ENCODE results near the gene PLEK.
"Not testable (repeated sequence)": the region's sequence is repeated elsewhere in the genome, so short reads cannot be mapped to it uniquely, and the experiment has no call there.

Gene PLEK

DNA sequence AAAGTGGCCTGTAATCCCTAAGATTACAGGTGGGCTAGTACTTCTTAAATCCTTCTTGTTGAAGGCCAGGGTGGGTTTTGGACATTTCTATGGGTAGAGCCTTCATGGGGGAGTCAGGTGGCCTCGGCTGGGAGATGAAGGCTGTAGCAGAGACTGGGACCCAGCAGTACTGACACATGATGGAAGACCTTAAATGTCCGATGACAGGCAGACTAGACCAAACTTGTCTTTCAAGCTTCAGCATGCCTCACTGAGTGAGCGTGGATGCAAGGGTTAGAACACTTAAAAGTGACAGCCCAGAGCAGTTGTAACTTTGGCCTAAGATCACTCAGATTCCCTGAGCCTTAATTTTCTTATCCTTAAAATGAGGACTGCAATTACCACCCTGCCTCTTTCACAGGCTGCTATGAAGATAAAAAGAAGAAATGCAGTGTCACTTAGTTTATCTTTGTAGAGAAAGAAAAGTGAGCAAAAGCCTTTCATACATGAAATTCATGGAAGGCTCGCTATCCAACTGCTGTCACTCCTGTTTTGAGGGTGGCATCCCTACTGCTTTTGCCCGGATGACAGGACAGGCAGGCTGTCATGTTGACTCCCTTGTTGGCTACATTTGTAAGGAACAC, 19.5 kb downstream of the PLEK start:
- DNase-seq (ENCODE audit: low read depth in 1 of 2, low spot score in 1 of 2): no peak

DNA sequence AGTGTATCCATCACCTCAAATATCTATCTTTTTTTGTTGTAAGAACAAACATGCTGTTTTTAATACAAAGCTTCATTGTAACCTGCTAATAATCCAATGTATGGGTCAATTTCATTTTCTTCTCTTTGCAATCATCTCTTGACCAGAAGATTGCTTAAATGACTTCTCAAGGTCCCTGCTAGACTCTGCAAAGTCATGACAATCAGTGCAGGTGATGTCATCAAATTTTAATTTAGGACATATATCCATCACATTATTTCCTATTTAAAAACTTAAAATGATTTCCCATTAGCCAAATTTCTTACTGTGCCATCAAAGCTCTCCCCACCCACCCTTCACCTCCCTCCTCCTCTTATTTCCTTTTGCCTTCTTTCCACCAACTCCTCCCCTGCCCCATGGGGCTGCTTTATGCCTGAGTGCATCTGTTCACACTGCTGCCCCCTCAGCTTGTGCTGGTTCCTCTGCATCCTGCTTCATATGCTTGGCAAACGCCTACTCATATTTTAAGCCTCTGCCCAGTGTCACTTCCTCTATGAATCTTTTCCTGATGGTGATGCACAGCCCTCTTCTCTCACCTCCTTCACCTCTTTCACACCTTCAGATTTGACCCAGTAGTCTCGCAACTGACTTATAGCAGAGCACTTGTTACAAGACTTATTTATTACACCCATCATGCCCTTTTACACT, 20.3 kb downstream of the PLEK start:
- no peak for DNase-seq (ENCODE audit: low read depth in 1 of 2, low spot score in 1 of 2)

DNA sequence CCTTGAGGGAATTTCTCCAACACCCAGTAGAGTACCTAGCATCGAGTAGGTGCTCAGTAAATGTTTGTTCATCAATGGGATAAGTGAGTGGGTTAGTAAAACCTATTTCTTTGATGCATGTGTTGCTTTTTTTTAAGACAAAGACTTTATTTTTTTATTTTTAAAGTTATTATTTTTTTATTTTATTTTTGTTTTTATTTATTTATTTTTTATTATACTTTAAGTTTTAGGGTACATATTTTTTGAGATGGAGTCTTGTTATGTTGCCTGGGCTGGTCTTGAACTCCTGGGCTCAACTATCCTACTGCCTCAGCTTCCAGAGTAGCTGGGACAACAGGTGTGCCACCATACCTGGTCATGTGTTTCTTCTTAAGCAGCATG, 20.8 kb downstream of the PLEK start:
- no peak for DNase-seq (ENCODE audit: low read depth in 1 of 2, low spot score in 1 of 2)

DNA sequence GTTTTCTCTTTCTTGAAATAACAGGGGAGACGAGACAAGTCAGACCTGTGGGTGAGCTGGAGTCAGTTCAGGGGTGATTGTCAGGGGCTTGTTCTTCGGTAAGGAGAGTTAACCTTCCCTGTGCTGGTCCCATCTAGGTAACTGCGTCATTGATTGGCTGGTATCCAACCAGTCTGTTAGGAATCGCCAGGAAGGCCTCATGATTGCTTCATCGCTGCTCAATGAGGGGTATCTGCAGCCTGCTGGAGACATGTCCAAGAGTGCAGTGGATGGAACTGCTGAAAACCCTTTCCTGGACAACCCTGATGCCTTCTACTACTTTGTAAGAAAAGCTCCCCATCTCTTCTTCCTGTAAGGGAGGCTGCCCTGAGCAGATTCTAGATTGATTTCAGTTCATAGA, 21.3 kb downstream of the PLEK start:
- DNase-seq (ENCODE audit: low read depth in 1 of 2, low spot score in 1 of 2): no peak

DNA sequence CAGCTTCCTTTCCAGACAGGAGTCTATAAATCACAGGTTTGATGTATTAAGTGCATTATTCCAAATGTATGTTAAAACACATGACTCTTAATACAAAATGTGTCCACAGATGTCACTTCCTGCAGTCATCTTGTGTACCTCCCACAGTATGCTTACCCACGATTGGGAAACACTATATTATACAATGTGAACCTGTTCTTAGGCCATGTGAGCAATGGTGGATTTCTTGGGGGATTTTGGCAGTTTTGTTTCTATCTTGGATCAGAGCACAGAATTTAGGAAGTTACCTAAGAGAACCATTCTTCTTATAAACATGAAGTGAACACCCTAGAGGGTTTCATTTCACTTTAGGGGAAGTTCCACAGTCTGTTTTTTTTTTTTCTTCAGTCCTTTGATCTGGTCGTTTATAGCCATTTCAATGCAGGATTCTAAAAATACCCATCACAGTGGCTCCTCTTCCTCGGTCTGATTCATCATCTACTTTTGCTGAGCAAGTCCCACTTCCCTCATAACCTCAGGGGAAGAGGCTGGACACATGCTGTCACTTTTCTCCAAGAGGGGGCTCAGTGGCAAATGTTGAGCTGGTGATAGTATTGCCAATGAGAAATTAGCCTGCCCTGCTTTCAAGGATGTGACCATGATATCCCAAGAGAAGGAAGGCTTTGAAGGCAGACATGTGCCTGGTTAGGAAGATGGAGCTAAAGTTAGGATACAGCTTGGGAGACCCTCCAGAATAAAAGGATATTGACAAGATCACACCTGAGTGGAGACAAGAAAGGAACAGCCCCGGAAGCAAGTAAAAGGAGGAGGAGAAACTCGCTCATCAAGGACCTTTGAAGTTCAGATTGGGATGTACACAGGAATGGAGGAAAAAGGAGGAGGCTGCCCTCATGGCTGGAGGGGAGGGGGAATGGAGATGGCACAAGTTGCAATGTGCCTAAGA, 22.6 kb downstream of the PLEK start:
- no peak for DNase-seq (ENCODE audit: low read depth in 1 of 2, low spot score in 1 of 2)

DNA sequence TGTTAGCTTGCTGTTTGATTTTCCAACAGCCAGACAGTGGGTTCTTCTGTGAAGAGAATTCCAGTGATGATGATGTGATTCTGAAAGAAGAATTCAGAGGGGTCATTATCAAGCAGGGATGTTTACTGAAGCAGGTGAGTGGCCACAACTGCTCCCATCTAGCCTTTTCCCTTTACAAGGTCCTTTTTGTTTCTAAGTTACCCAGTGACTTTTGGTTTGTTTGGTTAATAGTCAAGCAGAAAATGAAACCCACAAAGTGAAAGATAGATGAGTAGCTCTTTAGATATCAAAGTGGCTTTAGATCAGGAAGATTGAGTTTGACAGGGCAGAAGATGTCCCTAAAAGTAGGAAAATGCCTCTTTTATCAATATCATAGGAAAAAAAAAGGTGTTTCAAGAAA, 23.3 kb downstream of the PLEK start:
- no peak for DNase-seq (ENCODE audit: low read depth in 1 of 2, low spot score in 1 of 2)

DNA sequence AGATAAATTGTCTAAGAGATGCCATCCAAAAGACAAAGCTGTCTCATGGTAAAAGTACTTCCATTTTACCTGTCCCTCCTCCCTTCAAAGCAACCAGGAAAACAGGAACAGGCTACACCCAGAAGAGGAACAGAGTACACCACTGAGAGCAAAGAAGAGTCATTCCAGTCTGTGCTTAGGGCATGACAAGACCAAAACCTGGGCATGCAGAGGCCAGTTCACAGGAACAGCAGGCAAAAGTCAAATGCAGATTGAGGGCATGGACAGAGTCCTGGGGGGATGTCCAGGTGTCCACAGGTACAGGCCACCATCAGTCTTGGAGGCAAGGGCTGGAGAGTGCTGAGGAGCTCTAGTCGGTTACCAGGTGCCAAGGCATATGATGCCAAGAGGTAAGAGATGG, 23.7 kb downstream of the PLEK start:
- no peak for DNase-seq (ENCODE audit: low read depth in 1 of 2, low spot score in 1 of 2)

DNA sequence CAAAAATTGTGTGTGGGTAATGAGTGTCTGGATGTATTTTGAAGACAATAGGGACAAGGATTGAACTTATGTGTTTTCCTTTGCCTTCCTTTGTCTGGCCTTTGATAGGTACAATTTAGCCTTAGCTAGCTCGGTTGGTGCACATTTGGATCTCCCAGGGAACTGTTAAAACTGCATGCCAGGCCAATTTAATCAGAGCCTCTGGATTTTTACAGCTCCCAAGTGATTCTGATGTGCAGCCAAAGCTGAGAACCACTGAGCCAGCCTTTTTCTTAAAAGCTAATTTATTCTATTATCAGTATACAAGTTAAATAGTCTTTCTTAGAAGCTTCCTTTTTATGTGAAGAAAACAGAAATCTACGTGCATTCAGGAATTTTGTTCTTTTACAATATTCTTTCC, 25.0 kb downstream of the PLEK start:
- DNase-seq (ENCODE audit: low read depth in 1 of 2, low spot score in 1 of 2): no peak

DNA sequence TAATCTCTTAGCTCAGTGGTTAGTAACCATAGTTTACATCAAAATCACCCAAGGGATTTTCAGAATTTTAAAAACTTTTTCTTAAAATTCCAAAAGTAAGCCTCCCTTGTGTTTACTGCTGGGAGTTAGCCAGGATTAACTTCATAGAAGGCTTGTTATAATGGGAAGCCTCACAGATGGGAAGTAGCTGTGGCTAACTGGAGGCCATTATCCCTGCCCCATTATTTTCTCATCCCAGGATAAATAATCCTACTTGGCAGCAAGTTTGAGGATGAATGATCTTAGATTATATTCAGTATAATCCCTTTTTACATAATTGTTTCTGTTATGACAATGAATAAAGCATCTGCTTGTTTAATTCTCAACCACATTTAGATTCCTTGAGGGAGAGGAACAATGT, 25.5 kb downstream of the PLEK start:
- no peak for DNase-seq (ENCODE audit: low read depth in 1 of 2, low spot score in 1 of 2)

DNA sequence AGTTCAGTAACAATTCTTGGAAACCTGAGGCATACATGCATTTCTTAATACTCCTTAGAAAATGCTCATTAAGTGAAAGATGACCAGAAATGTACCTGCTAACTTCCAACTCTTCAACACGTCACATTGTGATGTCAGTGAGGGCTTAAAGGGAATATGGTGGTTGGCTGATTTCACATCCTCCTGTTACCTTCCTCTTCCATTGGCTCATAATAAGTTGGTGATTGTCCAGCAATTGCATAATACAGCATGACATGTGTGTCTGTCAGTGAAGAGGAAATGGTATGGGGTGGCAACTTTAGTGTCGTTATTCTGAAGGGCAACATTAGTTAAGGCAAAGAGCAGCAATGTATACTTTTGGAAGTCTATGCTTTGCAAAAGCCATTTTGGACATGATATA, 26.0 kb downstream of the PLEK start:
- DNase-seq (ENCODE audit: low read depth in 1 of 2, low spot score in 1 of 2): no peak

DNA sequence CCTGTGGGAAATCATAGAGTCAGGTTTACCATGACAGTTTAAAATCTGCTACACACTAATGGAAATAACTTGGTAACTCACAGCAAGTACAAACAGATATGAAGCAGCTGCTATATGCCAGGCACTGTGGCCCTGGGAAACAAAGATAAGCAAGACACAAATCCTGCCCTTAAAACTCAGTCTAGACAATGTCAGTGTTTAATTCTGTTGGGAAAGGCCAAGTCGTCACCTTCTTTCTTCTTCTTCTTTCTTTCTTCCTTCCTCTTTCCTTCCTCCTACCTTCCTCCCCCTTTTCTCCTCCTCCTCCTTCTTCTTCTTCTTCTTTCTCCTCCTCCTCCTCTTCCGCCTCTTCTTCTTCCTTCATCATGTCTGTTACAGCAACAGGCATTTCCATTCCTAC, 26.8 kb downstream of the PLEK start:
- DNase-seq (ENCODE audit: low read depth in 1 of 2, low spot score in 1 of 2): no peak

DNA sequence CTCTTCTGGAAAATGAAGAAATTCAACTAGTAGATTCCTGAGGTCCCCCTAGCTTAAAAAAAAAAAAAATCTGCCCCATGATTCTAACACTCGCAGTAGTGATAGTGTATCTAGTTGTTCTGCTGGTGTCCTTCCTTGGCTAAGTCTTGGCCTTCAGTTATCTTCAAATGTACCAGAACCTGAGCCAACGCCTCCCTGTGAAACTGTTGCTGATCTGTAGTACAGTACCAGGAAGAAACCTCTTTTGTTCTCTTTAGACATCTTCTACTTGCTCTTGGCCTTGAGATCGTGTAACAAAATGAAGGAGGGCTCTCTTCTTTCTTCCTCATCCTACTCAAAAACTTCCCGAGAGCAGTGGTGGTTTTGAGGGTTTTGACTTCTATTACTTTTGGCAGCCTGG, 31.0 kb downstream of the PLEK start:
- no peak for DNase-seq (ENCODE audit: low read depth in 1 of 2, low spot score in 1 of 2)

DNA sequence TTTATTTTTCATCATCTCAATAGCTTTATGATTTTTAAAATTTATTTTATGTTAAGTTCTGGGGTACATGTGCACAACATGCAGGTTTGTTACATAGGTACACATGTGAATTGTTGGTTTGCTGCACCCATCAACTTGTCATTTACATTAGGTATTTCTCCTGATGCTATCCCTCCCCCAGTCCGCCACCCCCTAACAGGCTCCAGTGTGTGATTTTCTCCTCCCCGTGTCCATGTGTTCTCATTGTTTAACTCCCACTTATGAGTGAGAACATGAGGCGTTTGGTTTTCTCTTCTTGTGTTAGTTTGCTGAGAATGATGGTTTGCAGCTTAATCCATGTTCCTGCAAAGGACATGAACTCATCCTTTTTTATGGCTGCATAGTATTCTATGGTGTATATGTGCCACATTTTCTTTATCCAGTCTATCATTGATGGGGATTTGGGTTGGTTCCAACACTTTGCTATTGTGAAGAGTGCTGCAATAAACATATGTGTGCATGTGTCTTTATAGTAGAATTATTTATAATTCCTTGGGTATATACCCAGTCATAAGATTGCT, 32.7 kb downstream of the PLEK start:
- DNase-seq (ENCODE audit: low read depth in 1 of 2, low spot score in 1 of 2): not testable (repeated sequence)

DNA sequence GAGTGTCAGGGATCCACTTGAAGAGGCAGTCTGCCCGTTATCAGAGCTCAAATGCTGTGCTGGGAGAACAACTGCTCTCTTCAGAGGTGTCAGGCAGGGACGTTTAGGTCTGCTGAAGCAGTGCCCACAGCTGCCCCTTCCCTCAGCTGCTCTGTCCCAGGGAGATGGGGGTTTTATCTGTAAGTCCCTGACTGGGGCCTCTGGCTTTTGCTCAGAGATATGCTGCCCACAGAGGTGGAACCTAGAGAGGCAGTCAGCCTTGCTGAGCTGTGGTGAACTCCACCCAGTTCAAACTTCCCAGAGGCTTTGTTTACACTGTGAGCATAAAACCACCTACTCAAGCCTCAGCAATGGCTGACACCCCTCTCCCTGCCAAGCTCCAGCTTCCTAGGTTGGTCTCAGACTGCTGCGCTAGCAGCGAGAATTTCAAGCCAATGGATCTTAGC, 38.1 kb downstream of the PLEK start:
- no peak for DNase-seq (ENCODE audit: low read depth in 1 of 2, low spot score in 1 of 2)

DNA sequence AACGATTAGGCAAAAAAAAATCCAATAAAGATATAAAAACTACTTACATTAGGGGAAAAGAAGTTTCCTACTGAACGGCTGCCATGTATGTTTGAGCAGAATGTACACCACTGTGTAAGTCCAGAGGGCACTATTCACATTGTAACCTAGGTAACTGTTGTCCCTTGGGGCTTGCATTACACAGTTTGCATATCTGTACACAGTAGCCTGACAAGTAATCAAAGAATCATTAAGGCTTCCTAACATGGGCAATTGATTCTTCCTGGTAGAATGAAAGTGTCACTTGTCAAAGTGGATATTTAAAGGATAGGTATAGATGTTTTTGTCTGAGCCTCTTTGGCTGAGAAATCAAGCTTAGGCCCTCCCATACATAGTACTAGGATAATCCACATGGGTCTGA, 39.1 kb downstream of the PLEK start:
- DNase-seq (ENCODE audit: low read depth in 1 of 2, low spot score in 1 of 2): no peak

DNA sequence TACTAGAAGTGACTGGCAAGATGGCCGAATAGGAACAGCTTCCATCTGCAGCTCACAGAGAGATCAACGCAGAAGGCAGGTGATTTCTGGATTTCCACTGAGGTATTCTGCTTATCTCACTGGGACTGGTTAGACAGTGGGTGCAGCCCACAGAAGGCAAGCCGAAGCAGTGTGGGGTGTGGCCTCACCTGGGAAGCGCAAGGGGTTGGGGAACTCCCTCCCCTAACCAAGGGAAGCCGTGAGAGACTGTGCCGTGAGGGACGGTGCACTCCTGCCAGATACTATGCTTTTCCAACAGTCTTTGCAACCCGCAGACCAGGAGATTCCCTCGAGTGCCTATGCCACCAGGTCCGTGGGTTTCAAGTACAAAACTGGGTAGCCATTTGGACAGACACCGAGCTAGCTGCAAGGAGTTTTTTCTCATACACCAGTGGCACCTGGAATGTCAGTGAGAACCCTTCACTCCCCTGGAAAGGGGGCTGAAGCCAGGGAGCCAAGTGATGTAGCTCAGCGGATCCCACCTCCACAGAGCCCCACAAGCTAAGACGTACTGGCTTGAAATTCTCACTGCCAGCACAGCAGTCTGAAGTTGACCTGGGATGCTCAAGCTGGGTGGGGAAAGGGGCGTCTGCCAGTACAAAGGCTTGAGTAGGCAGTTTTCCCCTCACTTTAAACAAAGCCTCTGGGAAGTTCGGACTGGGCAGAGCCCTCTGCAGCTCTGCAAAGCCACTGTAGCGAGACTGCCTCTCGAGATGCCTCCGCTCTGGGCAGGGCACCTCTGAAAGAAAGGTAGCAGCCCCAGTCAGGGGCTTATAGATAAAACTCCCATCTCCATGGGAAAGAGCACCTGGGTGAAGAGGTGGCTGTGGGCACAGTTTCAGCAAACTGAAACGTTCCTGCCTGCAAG, 40.1 kb downstream of the PLEK start:
- no peak for DNase-seq (ENCODE audit: low read depth in 1 of 2, low spot score in 1 of 2)

DNA sequence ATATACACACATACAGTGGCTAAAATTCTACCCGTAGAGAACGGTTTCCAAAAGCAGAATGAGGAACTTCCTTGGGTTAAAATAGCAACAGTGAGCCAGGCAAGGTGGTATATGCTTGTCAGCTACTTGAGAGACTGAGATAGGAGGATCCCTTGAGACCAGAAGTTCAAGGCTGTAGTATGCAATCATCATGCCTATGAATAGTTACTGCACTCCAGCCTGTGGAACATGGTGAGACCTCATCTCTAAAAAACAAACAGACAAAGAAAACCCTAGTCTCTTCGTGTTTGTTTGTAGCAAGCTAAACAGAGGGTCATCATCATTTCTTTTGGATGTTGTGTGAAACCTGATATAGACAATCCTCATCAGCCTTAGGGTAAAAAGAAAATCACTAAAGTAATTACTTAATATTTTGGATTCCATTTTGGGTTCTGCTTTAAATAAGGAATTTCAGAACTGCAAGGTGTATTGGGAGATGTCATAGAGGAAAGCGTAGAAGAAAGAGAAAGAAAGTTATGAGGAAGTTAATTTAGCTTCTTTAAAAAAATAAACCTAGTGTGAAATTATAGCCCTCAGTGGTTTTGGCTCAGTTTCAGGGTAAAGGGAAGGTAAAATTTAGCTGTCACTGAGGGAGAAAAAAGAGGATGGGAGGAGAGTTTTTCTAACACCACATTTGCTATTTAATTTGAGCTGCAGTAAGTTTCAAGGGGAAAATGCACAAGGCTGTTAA, 46.5 kb downstream of the PLEK start:
- no peak for DNase-seq (ENCODE audit: low read depth in 1 of 2, low spot score in 1 of 2)

DNA sequence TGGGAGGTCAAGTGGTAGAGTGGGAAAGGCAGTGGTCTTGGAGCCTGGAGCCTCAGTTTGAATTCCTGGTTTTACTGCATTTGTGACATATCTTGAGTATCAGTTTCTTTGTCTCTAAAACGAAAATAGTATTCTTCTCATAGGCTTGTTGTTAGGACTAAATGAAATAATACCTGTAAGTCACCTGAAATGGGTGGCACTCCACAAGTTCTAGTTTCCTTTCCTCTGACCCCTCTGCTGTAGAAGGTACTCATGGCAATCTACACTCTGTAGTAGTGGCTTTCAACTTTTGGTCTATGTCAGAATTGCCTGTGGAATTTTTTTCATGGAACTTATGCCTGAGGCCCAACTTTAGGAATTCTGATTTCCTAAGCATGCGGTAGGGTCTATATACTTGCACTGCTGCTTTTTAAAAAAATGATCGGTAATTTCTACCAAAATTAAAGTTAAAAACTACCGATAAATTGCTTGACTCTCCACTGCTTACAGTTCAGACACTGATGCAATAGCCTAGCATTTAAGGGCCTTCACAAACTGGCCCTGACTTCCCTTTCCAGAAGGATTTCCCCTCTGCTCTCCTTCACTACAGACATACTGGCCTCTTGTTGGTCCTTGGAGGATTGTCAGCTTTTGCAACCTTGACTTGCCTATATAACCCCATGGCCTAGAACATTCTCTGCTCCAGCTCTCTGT, 47.2 kb downstream of the PLEK start:
- no peak for DNase-seq (ENCODE audit: low read depth in 1 of 2, low spot score in 1 of 2)

DNA sequence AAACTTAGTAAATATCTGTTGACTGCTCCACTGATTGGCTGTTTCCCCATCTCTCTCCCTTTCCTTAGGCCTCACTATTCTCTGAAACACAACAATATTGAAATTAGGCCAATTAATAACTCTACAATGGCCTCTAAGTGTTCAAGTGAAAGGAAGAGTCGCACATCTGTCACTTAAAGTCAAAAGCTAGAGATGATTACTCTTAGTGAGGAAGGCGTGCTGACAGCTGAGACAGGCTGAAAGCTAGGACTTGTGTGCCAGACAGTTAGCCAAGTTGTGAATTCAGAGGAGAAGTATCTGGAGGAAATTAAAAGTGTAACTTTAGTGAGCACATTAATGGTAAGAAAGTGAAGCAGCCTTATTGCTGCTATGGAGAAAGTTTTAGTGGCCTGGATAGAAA, 48.4 kb downstream of the PLEK start:
- no peak for DNase-seq (ENCODE audit: low read depth in 1 of 2, low spot score in 1 of 2)

DNA sequence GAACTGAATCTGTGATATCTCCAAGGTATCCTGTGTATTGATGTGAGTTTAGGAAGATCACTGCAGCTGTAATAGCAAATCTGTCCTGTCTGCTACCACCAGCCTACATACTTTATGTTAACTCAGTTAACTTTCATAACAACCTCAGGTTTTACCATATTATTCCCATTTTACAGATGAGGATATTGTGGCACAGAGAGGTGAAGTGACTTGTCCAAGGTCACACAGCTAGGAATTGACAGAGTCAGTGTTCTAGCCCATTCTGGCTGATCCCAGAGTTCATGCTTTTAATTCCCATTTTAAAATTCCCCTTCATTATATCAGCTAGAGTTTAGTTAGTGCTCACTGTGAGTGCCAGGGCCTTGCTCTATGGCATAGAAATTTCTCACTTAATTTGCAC, 49.4 kb downstream of the PLEK start:
- no peak for DNase-seq (ENCODE audit: low read depth in 1 of 2, low spot score in 1 of 2)
